NCI-H446 (cell line): ENCODE data around the gene SIGLEC6.
"Not testable (repeated sequence)": the region's sequence is repeated elsewhere in the genome, so short reads cannot be mapped to it uniquely, and the experiment has no call there.

ENCODE experiments used
- DNase-seq, 2 experiments: peaks; one replicate each; lab custom pipeline; 2025; lab: John Stamatoyannopoulos, UW

Gene SIGLEC6

GRCh38 chr19:51509823-51510660 is 21.4 kb downstream of the SIGLEC6 start:
- DNase-seq: no peak

- DNase-seq: no peak
Observed at GRCh38 chr19:51508059-51508733, 23.3 kb downstream of the SIGLEC6 start.

- no peak for DNase-seq
Observed at GRCh38 chr19:51507640-51508058, 23.8 kb downstream of the SIGLEC6 start.

- DNase-seq: no peak
Observed at GRCh38 chr19:51507192-51507591, 24.3 kb downstream of the SIGLEC6 start.

- DNase-seq: no peak
Observed at GRCh38 chr19:51505904-51506303, 25.6 kb downstream of the SIGLEC6 start.

- DNase-seq: no peak
Observed at GRCh38 chr19:51503896-51504295, 27.6 kb downstream of the SIGLEC6 start.

- DNase-seq: no peak
Observed at GRCh38 chr19:51503286-51503817, 28.1 kb downstream of the SIGLEC6 start.

- DNase-seq: no peak
Observed at GRCh38 chr19:51501594-51502263, 29.7 kb downstream of the SIGLEC6 start, which contains the start of gene SIGLEC12. TSS of gene SIGLEC12 (minus strand) at chr19:51501800. CDS start at chr19:51501733, 67 bp downstream.

- not testable (repeated sequence) for DNase-seq
Observed at GRCh38 chr19:51500931-51501330, 30.5 kb downstream of the SIGLEC6 start.

- no peak for DNase-seq
Observed at GRCh38 chr19:51497666-51498065, 33.8 kb downstream of the SIGLEC6 start.

GRCh38 chr19:51493776-51494175 is 37.7 kb downstream of the SIGLEC6 start:
- no peak for DNase-seq

- no peak for DNase-seq
Observed at GRCh38 chr19:51491586-51491985, 39.9 kb downstream of the SIGLEC6 start.

- no peak for DNase-seq
Observed at GRCh38 chr19:51490676-51491075, 40.8 kb downstream of the SIGLEC6 start.

- no peak for DNase-seq
Observed at GRCh38 chr19:51489113-51489512, 42.4 kb downstream of the SIGLEC6 start.

- DNase-seq: no peak
Observed at GRCh38 chr19:51488491-51488890, 43.0 kb downstream of the SIGLEC6 start.

GRCh38 chr19:51485960-51486660 is 45.4 kb downstream of the SIGLEC6 start:
- DNase-seq: no peak

- DNase-seq: no peak
Observed at GRCh38 chr19:51480590-51480989, 50.9 kb downstream of the SIGLEC6 start.

- DNase-seq: no peak
Observed at GRCh38 chr19:51479531-51480331, 51.7 kb downstream of the SIGLEC6 start.

GRCh38 chr19:51478381-51479234 is 52.9 kb downstream of the SIGLEC6 start, which contains the start of gene CEACAM18:
TSS of gene CEACAM18 (plus strand) at chr19:51478539.
- DNase-seq: no peak

GRCh38 chr19:51477344-51477743 is 54.1 kb downstream of the SIGLEC6 start:
- DNase-seq: no peak
